Sigmoid colon (tissue), 7 donors: ENCODE results near the gene RHOT1. TPM values are rescaled to one million over a fixed set of nuclear protein-coding genes. Genes with fewer than 3 reads are reported as not detected.
"Not testable (repeated sequence)": the region's sequence is repeated elsewhere in the genome, so short reads cannot be mapped to it uniquely, and the experiment has no call there.

Source experiments
- DNase-seq: peaks from one replicate; pipeline ENCODE4 v3.0.0-alpha.2; 2019
- H3K27ac ChIP-seq, 4 donors: fragments of 200-600 bp; sonication (generic); one replicate each; pipeline ENCODE4 v1.5.1; 2016 to 2019; ENCODE audit warnings: mild to moderate bottlenecking in 1 of 4
- H3K27me3 ChIP-seq, 3 donors: fragments of 200-600 bp; sonication (generic); one replicate each; pipeline ENCODE4 v1.5.1; 2019; ENCODE audit warnings: mild to moderate bottlenecking in 1 of 3
- H3K36me3 ChIP-seq, 4 donors: fragments of 200-600 bp; sonication (generic); one replicate each; pipeline ENCODE4 v1.5.1; 2016 to 2019
- H3K4me1 ChIP-seq, 4 donors: fragments of 200-600 bp; sonication (generic); one replicate each; pipeline ENCODE4 v1.5.1; 2017 to 2019
- H3K4me3 ChIP-seq, 4 donors: fragments of 200-600 bp; sonication (generic); one replicate each; pipeline ENCODE4 v1.5.1; 2017 to 2019; ENCODE audit warnings: mild to moderate bottlenecking in 2 of 4, moderate library complexity in 1 of 4
- H3K9me3 ChIP-seq, 4 donors: fragments of 200-600 bp in 3 of 4; sonication (generic) in 3 of 4; one replicate each; pipeline versions ENCODE4 v1.5.1 to v1.6.1; 2013 to 2019
- CTCF ChIP-seq, 4 experiments: fragments of 450-650 bp in 3 of 4; fragments of 200-600 bp in 1 of 4; IDR thresholded peaks; one replicate each; pipeline ENCODE4 v1.5.1; 2016 to 2019; ENCODE audit warnings: antibody characterized with exemption in 4 of 4, mild to moderate bottlenecking in 3 of 4, moderate library complexity in 2 of 4
- EP300 ChIP-seq, 4 donors: sonication (generic); formaldehyde crosslinking; IDR thresholded peaks; one replicate each; pipeline ENCODE4 v1.6.1; 2017; ENCODE audit warnings: antibody characterized with exemption in 4 of 4
- POLR2A ChIP-seq, 2 donors: fragments of 450-650 bp; IDR thresholded peaks; one replicate each; pipeline ENCODE4 v1.6.1; 2016; ENCODE audit warnings: antibody characterized with exemption in 2 of 2, mild to moderate bottlenecking in 2 of 2, moderate library complexity in 2 of 2
- POLR2AphosphoS5 ChIP-seq, 4 donors: sonication (generic); formaldehyde crosslinking; IDR thresholded peaks; one replicate each; pipeline ENCODE4 v1.6.1; 2017; ENCODE audit warnings: antibody characterized with exemption in 4 of 4
- WGBS, 2 donors: extraction: QIAGEN DNeasy Blood & Tissue Kit; methylation state at CpG; one replicate each; pipeline ENCODE4 v1.1.7; 2013; 5-methylcytosine and 5-hydroxymethylcytosine counted together
- intact Hi-C: fragments of 100-400 bp; cut with DNase I; formaldehyde crosslinking; loops from one replicate; pipeline ENCODE4 v1.15.1; 2023
- polyA plus RNA-seq, 3 donors: library from polyadenylated mRNA; stranded (reverse); fragments of 200-250 nt; gene quantifications; one replicate each; pipeline ENCODE4 v1.2.3, GENCODE V29; 2013
- total RNA-seq, 4 donors: library from RNA; depleted of rRNA; stranded (reverse); fragments of >200 nt; gene quantifications; one replicate each; pipeline ENCODE4 v1.1.0, GENCODE V29; 2016
- donor health status: healthy with polysubstance abuse.
- donor health status: Bipolar disorder and iron deficiency.
- donor health status: healthy.

RHOT1 gene
- total RNA-seq (10 to 100 TPM; 48.9 to 71.5 (median 58.0) TPM), polyA plus RNA-seq (10 to 100 TPM; 17.0 to 33.6 (median 22.0) TPM)

DNA sequence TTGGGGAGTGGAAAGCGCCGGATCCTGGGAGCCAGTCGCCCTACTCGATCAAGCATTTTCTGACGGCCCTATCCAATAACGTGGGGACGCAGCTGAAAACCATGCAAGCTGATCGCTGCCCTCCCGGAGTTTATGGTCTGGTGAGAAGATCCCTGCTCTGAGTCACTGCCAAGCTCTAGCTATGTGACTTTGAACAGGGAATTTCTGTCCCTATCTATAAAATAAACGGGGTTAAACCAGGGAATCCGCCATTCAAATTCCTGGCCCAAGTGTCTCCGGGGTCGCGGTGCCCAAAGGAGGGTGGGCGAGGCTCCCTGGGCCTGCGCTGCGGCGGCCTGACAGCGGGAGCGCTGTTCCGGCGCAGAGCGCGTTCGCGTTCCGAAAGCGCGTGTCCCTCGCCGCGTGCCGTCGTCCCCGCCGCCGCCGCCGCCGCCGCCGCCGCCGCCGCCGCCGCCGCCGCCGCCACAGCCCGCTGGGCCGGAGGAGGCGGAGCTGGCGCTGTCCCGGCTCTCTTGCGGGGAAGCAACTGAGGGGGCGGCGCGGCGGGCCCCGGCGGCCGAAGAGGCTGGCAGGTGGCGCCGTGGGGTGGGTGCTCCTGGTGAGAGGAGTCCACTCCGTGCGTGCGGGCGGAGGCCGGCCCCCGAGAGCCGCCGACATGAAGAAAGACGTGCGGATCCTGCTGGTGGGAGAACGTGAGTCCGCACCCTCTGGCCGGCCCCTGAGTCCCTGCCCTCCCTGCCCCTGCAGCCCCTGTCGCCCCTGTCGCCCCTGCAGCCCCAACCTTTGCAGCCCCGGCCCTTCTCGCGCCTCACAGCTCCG lies at the start of gene RHOT1:
RHOT1 (plus strand) TSS at position 465 of the 819 bp plus-strand sequence; CDS start at position 656, 191 bp downstream.
- Histone ChIP-seq H3K4me1 (peaks cover 0 to 41% (median 31%) of the 10 kb centered on the region in 4 donors), H3K4me3 (peak within 1 kb of the TSS; percentile 69 to 96 (median 88)), H3K27ac (peak within 1 kb of the TSS; percentile 87 to 97 (median 92)), H3K27me3 (no peaks in the 10 kb centered on the region), H3K9me3 (no peaks in the 10 kb centered on the region), H3K36me3 (no peaks in the 10 kb centered on the region)
- TF ChIP-seq POLR2AphosphoS5 (IDR thresholded peaks at IDR 0.05) (peak; percentile 14 to 68 (median 60)), POLR2A (IDR thresholded peaks at IDR 0.05) (no peak), CTCF (IDR thresholded peaks at IDR 0.05) (peak in 3 of 4 experiments; percentile 34 to 58 (median 56)), EP300 (IDR thresholded peaks at IDR 0.05) (no peak)
- 0 to 1% methylated on average over 84 of the region's 84 CpGs for WGBS, 2 donors
- intact Hi-C loops: loop anchor here (2.0 kb wide), 1 partner anchor 13 kb away; no protein-coding TSS in a partner anchor
- DNase-seq: peak; percentile 87

DNA sequence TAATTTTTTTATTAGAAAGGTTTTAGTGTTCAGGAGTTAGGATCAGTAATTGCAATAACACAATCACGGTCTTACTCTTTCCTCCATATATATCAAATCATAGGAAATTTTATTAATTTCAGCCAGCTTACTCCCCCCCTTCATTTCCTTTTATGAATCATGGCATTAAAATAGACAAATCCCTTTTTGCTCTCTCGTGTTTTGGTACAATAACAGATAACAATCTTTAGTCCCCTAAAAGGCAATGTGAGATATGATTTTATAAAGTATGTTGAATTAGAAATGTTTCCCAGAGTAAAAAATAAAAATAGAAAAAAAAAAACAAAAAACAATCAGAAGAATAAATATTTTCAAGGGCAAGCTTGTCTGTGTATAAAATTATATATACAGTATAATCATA lies 42.6 kb upstream of the RHOT1 start:
- no peak overlapping the region for H3K4me3 ChIP-seq
- WGBS, 2 donors: 77 to 82% methylated on average over 2 of the region's 2 CpGs
- H3K4me1 ChIP-seq: no peaks in the 10 kb centered on the region
- no peak overlapping the region for H3K27ac ChIP-seq
- no peaks in the 10 kb centered on the region for H3K36me3 ChIP-seq
- no peaks in the 10 kb centered on the region for H3K9me3 ChIP-seq
- intact Hi-C loops: no loop called here
- no peaks in the 10 kb centered on the region for H3K27me3 ChIP-seq
- TF ChIP-seq CTCF (IDR thresholded peaks at IDR 0.05): no peak
- DNase-seq: no peak

DNA sequence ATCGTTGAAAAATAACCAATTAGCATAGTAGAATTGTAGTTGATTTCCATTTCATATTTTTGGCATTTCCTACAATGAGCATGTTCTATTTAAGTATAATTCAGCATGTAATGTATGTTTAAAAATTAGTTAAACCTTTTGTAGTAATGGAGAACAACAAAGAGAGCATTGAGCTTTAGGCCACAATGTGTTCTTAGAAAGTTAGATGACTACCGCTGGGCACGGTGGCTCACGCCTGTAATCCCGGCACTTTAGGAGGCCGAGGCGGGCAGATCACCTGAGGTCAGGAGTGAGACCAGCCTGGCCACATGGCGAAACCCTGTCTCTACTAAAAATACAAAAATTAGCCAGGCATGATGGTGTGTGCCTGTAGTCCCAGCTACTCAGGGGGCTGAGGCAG lies 42.0 kb upstream of the RHOT1 start:
- intact Hi-C loops, DNase-seq, H3K27me3 ChIP-seq, H3K36me3 ChIP-seq, H3K27ac ChIP-seq, H3K4me1 ChIP-seq, H3K4me3 ChIP-seq, H3K9me3 ChIP-seq: not testable (repeated sequence)
- 47 to 83% methylated on average over 8 of the region's 8 CpGs for WGBS, 2 donors

- Histone ChIP-seq H3K27ac (no peak overlapping the region), H3K36me3 (no peaks in the 10 kb centered on the region), H3K9me3 (no peaks in the 10 kb centered on the region), H3K4me1 (no peaks in the 10 kb centered on the region), H3K4me3 (no peak overlapping the region), H3K27me3 (no peaks in the 10 kb centered on the region)
- no peak for TF ChIP-seq EP300 (IDR thresholded peaks at IDR 0.05)
- no peak for TF ChIP-seq CTCF (IDR thresholded peaks at IDR 0.05)
- no peak for TF ChIP-seq POLR2AphosphoS5 (IDR thresholded peaks at IDR 0.05)
- no peak for TF ChIP-seq POLR2A (IDR thresholded peaks at IDR 0.05)
- 18 to 69% methylated on average over 8 of the region's 8 CpGs for WGBS, 2 donors
- intact Hi-C loops: no loop called here
- DNase-seq: no peak
These were observed 41.2 kb upstream of the RHOT1 start for GRCh38 chr17:32100971-32101631.

DNA sequence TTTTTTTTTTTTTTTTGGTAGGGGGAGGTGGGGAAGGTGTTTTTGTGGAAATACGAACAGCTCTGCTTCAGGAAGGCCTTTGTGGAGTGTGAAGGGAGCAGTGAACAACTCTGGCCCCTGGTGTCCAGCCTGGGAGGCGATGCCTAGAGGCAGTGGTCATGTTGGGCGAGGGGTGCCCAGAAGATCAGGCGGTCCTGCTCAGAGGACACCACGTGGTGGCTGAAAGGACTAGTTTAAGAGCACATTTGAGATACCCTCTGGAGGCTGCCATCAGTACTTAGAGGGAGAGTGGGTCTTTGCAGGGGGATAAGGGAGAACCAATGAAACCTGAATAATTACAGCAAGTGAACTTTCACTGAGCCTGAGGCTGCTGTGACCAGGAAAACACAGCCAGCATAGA lies 40.1 kb upstream of the RHOT1 start:
- Histone ChIP-seq H3K27ac (no peak overlapping the region), H3K36me3 (no peaks in the 10 kb centered on the region), H3K27me3 (no peaks in the 10 kb centered on the region), H3K4me3 (no peak overlapping the region), H3K4me1 (no peaks in the 10 kb centered on the region), H3K9me3 (no peaks in the 10 kb centered on the region)
- intact Hi-C loops: no loop called here
- DNase-seq: no peak
- no peak for TF ChIP-seq POLR2AphosphoS5 (IDR thresholded peaks at IDR 0.05)
- no peak for TF ChIP-seq POLR2A (IDR thresholded peaks at IDR 0.05)
- TF ChIP-seq CTCF (IDR thresholded peaks at IDR 0.05): no peak
- no peak for TF ChIP-seq EP300 (IDR thresholded peaks at IDR 0.05)
- WGBS, 2 donors: 83 to 93% methylated on average over 5 of the region's 5 CpGs
